H1 (cell line): Measurements from ENCODE around the gene PSMD3. TPM values are rescaled to one million over a fixed set of nuclear protein-coding genes. Genes with fewer than 3 reads are reported as not detected.

Experiments
- CTCF ChIA-PET: fragments of 300-600 bp; sonication (Branson Sonifier 250); formaldehyde crosslinking; loops from one replicate; lab custom pipeline; 2021; ENCODE audit not compliant: partially characterized antibody; lab: Charles Lee
- POLR2A ChIA-PET: fragments of 300-600 bp; sonication (Branson Sonifier 250); formaldehyde crosslinking; loops from one replicate; lab custom pipeline; 2021; ENCODE audit warnings: inconsistent platforms; ENCODE audit not compliant: partially characterized antibody; lab: Charles Lee
- DNase-seq, 2 experiments: peaks; one replicate each; pipeline versions ENCODE4 v3.0.0 to v3.0.0-alpha.2; 2010 to 2022; ENCODE audit warnings: low spot score in 2 of 2, low read depth in 1 of 2, mixed read lengths in 1 of 2
- FAIRE-seq: peaks from 2 replicates; lab custom pipeline; 2011; peaks lifted over from hg19 to GRCh38; lab: Jason Lieb, UNC
- H2AFZ ChIP-seq: 2 replicates; pipeline ENCODE4 v1.8.1; 2012; ENCODE audit warnings: low read length, inconsistent platforms
- H2AK5ac ChIP-seq: 2 replicates; pipeline ENCODE4 v1.6.1; 2013; ENCODE audit warnings: low read depth, low read length
- H2BK120ac ChIP-seq: replicated peaks from 2 replicates; pipeline ENCODE3; 2013; ENCODE audit warnings: low read depth, low read length, inconsistent platforms
- H2BK12ac ChIP-seq: 2 replicates; pipeline ENCODE4 v1.6.1; 2013; ENCODE audit warnings: low read depth, low read length
- H2BK15ac ChIP-seq: 2 replicates; pipeline ENCODE4 v1.6.1; 2013; ENCODE audit warnings: low read length
- H2BK20ac ChIP-seq: 2 replicates; pipeline ENCODE4 v1.6.1; 2013; ENCODE audit warnings: low read length
- H2BK5ac ChIP-seq: 2 replicates; pipeline ENCODE4 v1.6.1; 2013; ENCODE audit warnings: low read depth, low read length
- H3K14ac ChIP-seq: 2 replicates; pipeline ENCODE4 v1.6.1; 2013; ENCODE audit warnings: inconsistent platforms; ENCODE audit not compliant: insufficient read length
- H3K18ac ChIP-seq: 2 replicates; pipeline ENCODE4 v1.6.1; 2013; ENCODE audit warnings: low read length; ENCODE audit errors: extremely low read depth
- H3K23ac ChIP-seq: 2 replicates; pipeline ENCODE4 v1.6.1; 2013; ENCODE audit warnings: inconsistent platforms; ENCODE audit not compliant: insufficient read length
- H3K23me2 ChIP-seq: 2 replicates; pipeline ENCODE4 v1.6.1; 2013; ENCODE audit warnings: low read depth, low read length
- H3K27ac ChIP-seq: 2 replicates; pipeline ENCODE4 v1.6.1; 2011; ENCODE audit warnings: low read depth, low read length, inconsistent platforms
- H3K27me3 ChIP-seq, 4 experiments: replicated peaks in 1 of 4; 1 replicate in 1 of 4; 2 replicates in 3 of 4; pipeline versions ENCODE4 v1.6.1 to v1.8.1; 2011 to 2013; ENCODE audit warnings: low read length in 3 of 4, mild to moderate bottlenecking in 3 of 4, inconsistent platforms in 2 of 4, mixed read lengths in 2 of 4, moderate library complexity in 1 of 4; ENCODE audit not compliant: control insufficient read depth in 3 of 4, insufficient read depth in 3 of 4; ENCODE audit errors: extremely low read depth in 1 of 4
- H3K36me3 ChIP-seq, 4 experiments: 2 replicates each; pipeline versions ENCODE4 v1.6.1 to v1.8.1; 2011 to 2013; ENCODE audit warnings: mild to moderate bottlenecking in 4 of 4, low read length in 3 of 4, moderate library complexity in 2 of 4, control low read depth in 1 of 4, inconsistent platforms in 1 of 4; ENCODE audit not compliant: insufficient read depth in 4 of 4, control insufficient read depth in 2 of 4
- H3K4ac ChIP-seq: replicated peaks from 2 replicates; pipeline ENCODE3; 2013; ENCODE audit warnings: low read length, low read depth, mixed read lengths, inconsistent platforms; ENCODE audit not compliant: insufficient read length
- H3K4me1 ChIP-seq, 4 experiments: replicated peaks in 1 of 4; 1 replicate in 1 of 4; 2 replicates in 3 of 4; pipeline versions ENCODE4 v1.6.1 to v1.8.1; 2011 to 2013; ENCODE audit warnings: low read length in 3 of 4, inconsistent platforms in 2 of 4, mixed read lengths in 1 of 4; ENCODE audit not compliant: insufficient read depth in 4 of 4, control insufficient read depth in 3 of 4
- H3K4me2 ChIP-seq, 2 experiments: 2 replicates each; pipeline versions ENCODE4 v1.6.1 to v1.8.1; 2011 to 2013; ENCODE audit warnings: low read depth in 2 of 2, low read length in 2 of 2, control low read depth in 1 of 2, inconsistent platforms in 1 of 2, mild to moderate bottlenecking in 1 of 2; ENCODE audit not compliant: insufficient read depth in 1 of 2
- H3K4me3 ChIP-seq, 4 experiments: fragments of 200-600, 300-600 bp in 1 of 4; sonication (generic), shearing (Covaris generic), sonication (Bioruptor Twin) in 1 of 4; 2 replicates each; pipeline versions ENCODE4 v1.5.1 to v1.8.1; 2011 to 2016; ENCODE audit warnings: low read length in 4 of 4, low read depth in 3 of 4, control low read depth in 2 of 4, inconsistent platforms in 2 of 4, mild to moderate bottlenecking in 2 of 4, mixed read lengths in 1 of 4, moderate library complexity in 1 of 4; ENCODE audit not compliant: insufficient read depth in 2 of 4; ENCODE audit errors: extremely low read depth in 1 of 4
- H3K56ac ChIP-seq: replicated peaks from 2 replicates; pipeline ENCODE3; 2013; ENCODE audit warnings: low read depth, mild to moderate bottlenecking, mixed read lengths, low read length, inconsistent platforms; ENCODE audit not compliant: insufficient read length
- H3K79me1 ChIP-seq: 2 replicates; pipeline ENCODE4 v1.6.1; 2013; ENCODE audit warnings: low read depth, low read length, control low read depth
- H3K79me2 ChIP-seq, 2 experiments: 2 replicates each; pipeline versions ENCODE4 v1.6.1 to v1.8.1; 2012 to 2013; ENCODE audit warnings: low read length in 2 of 2, mild to moderate bottlenecking in 2 of 2, inconsistent platforms in 1 of 2; ENCODE audit not compliant: insufficient read depth in 2 of 2, control insufficient read depth in 1 of 2
- H3K9ac ChIP-seq, 4 experiments: replicated peaks in 1 of 4; 1 replicate in 1 of 4; 2 replicates in 3 of 4; pipeline versions ENCODE4 v1.6.1 to v1.8.1; 2011 to 2013; ENCODE audit warnings: low read depth in 3 of 4, low read length in 3 of 4, control low read depth in 2 of 4, mild to moderate bottlenecking in 2 of 4, moderate library complexity in 2 of 4, inconsistent platforms in 1 of 4; ENCODE audit errors: extremely low read depth in 1 of 4
- H3K9me3 ChIP-seq, 2 experiments: 2 replicates each; pipeline versions ENCODE4 v1.6.1 to v1.8.1; 2012 to 2013; ENCODE audit warnings: mild to moderate bottlenecking in 2 of 2, moderate library complexity in 2 of 2, control low read depth in 1 of 2, inconsistent platforms in 1 of 2, low read depth in 1 of 2, low read length in 1 of 2, mixed read lengths in 1 of 2; ENCODE audit not compliant: insufficient read depth in 2 of 2
- H4K20me1 ChIP-seq, 2 experiments: replicated peaks in 1 of 2; 2 replicates each; pipeline versions ENCODE3 to v1.8.1; 2011 to 2013; ENCODE audit warnings: inconsistent platforms in 2 of 2, low read length in 2 of 2, mild to moderate bottlenecking in 1 of 2; ENCODE audit not compliant: insufficient read depth in 2 of 2, control insufficient read depth in 1 of 2
- H4K5ac ChIP-seq: 2 replicates; pipeline ENCODE4 v1.6.1; 2013; ENCODE audit warnings: low read length, low read depth, mixed read lengths, inconsistent platforms; ENCODE audit not compliant: insufficient read length
- H4K8ac ChIP-seq: 2 replicates; pipeline ENCODE4 v1.8.0; 2013; ENCODE audit warnings: mild to moderate bottlenecking, moderate library complexity, low read length, inconsistent platforms; ENCODE audit not compliant: insufficient read depth; ENCODE audit errors: extremely low read depth
- H4K91ac ChIP-seq: replicated peaks from 2 replicates; pipeline ENCODE3; 2013; ENCODE audit warnings: low read length, mixed read lengths, inconsistent platforms; ENCODE audit not compliant: insufficient read length
- BRCA1 ChIP-seq: IDR thresholded peaks from 2 replicates; pipeline ENCODE4 v1.6.1; 2012; ENCODE audit warnings: low read depth, low read length, improper control_type of control experiment
- CBX5 ChIP-seq: fragments of 300-800, 300-1000 bp; sonication (generic); IDR thresholded peaks from 2 replicates; pipeline ENCODE4 v1.7.1; 2016; ENCODE audit warnings: antibody characterized with exemption, low read length, low read depth
- CHD1 ChIP-seq: IDR thresholded peaks from 2 replicates; pipeline ENCODE4 v1.6.1; 2012; ENCODE audit warnings: low read depth, low read length, improper control_type of control experiment
- CREB1 ChIP-seq: IDR thresholded peaks from 2 replicates; pipeline ENCODE4 v1.6.1; 2012; ENCODE audit warnings: inconsistent platforms
- EGR1 ChIP-seq: IDR thresholded peaks from 2 replicates; pipeline ENCODE4 v1.6.1; 2011; ENCODE audit warnings: low read depth, low read length, borderline replicate concordance
- RXRA ChIP-seq: IDR thresholded peaks from 2 replicates; pipeline ENCODE4 v1.6.1; 2011; ENCODE audit warnings: low read depth, mild to moderate bottlenecking, low read length, moderate library complexity; ENCODE audit not compliant: insufficient read depth
- SIN3A ChIP-seq, 2 experiments: IDR thresholded peaks in 1 of 2; conservative IDR thresholded peaks in 1 of 2; 2 replicates each; pipeline ENCODE4 v1.6.1; 2011 to 2012; ENCODE audit warnings: low read length in 2 of 2, improper control_type of control experiment in 1 of 2, low read depth in 1 of 2, mild to moderate bottlenecking in 1 of 2
- SP4 ChIP-seq: IDR thresholded peaks from 2 replicates; pipeline ENCODE4 v1.6.1; 2012; ENCODE audit warnings: low read length, inconsistent platforms
- TBP ChIP-seq: IDR thresholded peaks from 2 replicates; pipeline ENCODE4 v1.6.1; 2011; ENCODE audit warnings: low read depth, low read length, improper control_type of control experiment
- WGBS, 2 experiments: shearing (Covaris generic) in 1 of 2; methylation state at CpG; one replicate each; pipeline versions ENCODE4 v1.1.6 to v1.1.7; 2013 to 2015; ENCODE audit warnings: low lambda C conversion rate in 2 of 2, mixed read lengths in 2 of 2, inconsistent platforms in 1 of 2, low coverage in 1 of 2, missing lambda C conversion rate in 1 of 2; ENCODE audit not compliant: insufficient replicate concordance in 2 of 2, insufficient coverage in 1 of 2, insufficient read length in 1 of 2; ENCODE audit errors: extremely low coverage in 1 of 2, missing lambda C conversion rate in 1 of 2; 5-methylcytosine and 5-hydroxymethylcytosine counted together
- polyA plus RNA-seq, 7 experiments: library from polyadenylated mRNA; depleted of rRNA in 3 of 7; stranded (reverse) in 5 of 7; unstranded in 2 of 7; fragments of >200 nt in 5 of 7; fragments of 200-250 nt in 2 of 7; gene quantifications; 1 replicate in 5 of 7; 2 replicates in 1 of 7; 4 replicates in 1 of 7; pipeline versions ENCODE4 v1.2.1 to v1.2.3, GENCODE V29; 2011 to 2013; ENCODE audit warnings: missing spikeins in 2 of 7, mixed read lengths in 2 of 7
- total RNA-seq: library from RNA; stranded (reverse); fragmentation: NEBNext Ultra II Directional; extraction: Animal tissue kit (Norgen Biotek cat#: 25700); gene quantifications from 2 replicates; pipeline ENCODE4 v1.2.1, GENCODE V29; 2021

The PSMD3 gene
- total and polyA plus RNA-seq, 2 of the 8 experiments (the other 6 are each of a cell fraction or from before 2014, with no cell fraction given): 151 to 198 TPM

DNA sequence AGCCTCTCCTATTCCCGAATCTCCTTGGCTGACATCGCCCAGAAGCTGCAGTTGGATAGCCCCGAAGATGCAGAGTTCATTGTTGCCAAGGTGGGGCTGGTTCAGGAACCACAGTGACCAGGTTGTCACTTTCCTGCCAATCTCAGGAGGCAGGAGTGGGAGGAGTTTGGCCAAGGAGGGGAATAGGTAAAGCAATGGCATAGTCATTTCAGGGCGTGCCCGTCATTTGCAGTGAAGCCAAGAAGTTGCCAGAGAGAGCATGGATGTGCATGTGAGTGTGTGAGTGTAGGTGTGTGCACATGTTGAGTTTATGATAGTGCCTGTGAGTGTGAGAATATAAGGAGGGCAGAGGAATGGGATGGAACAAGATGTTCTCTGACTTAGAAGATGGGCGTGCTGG lies 14.8 kb downstream of the PSMD3 start:
- Histone ChIP-seq H3K9me3 (no peaks in the 10 kb centered on the region), H4K91ac (no peak overlapping the region), H3K4me1 (no peaks in the 10 kb centered on the region), H2BK15ac (no peak overlapping the region), H2BK12ac (no peak overlapping the region), H2BK120ac (no peak overlapping the region), H3K27me3 (no peaks in the 10 kb centered on the region), H2AFZ (no peak overlapping the region), H4K5ac (no peak overlapping the region), H3K23ac (no peak overlapping the region), H3K4me3 (no peak overlapping the region), H2BK5ac (no peak overlapping the region; the same call in 1 of the 2 replicates), H3K56ac (no peak overlapping the region), H4K8ac (no peak overlapping the region), H3K18ac (no peak overlapping the region), H3K4ac (no peak overlapping the region)
- DNase-seq: no peak
- FAIRE-seq: no peak
- 96% methylated on average over 6 of the region's 6 CpGs; no CpG with 5 or more reads in 1 of the 2 experiments for WGBS, 2 experiments
- TF ChIP-seq BRCA1: no peak
- TF ChIP-seq SP4: no peak
- no peak for TF ChIP-seq CHD1
- TF ChIP-seq CREB1: no peak
- TF ChIP-seq TBP: no peak
- TF ChIP-seq CBX5: no peak
- no peak for TF ChIP-seq EGR1
- TF ChIP-seq RXRA: no peak
- TF ChIP-seq SIN3A (conservative IDR thresholded peaks at IDR 0.05 in 1 of 2, IDR thresholded peaks at IDR 0.05 in 1 of 2; ENCODE audit: low read depth in 1 of 2, low read length in 2 of 2): no peak
- TF ChIP-seq, all 59 proteins: peak for 0
- Histone ChIP-seq H3K14ac (no peak overlapping the region), H3K36me3 (peaks cover 42 to 70% (median 61%) of the 10 kb centered on the region in 4 experiments), H3K23me2 (no peaks in the 10 kb centered on the region), H3K27ac (no peak overlapping the region), H3K9ac (no peak overlapping the region), H3K79me1 (no peaks in the 10 kb centered on the region), H3K79me2 (no peaks in the 10 kb centered on the region), H4K20me1 (peaks cover 0 to 5% of the 10 kb centered on the region in 2 experiments), H2BK20ac (no peak overlapping the region), H2AK5ac (no peak overlapping the region), H3K4me2 (no peak overlapping the region)
- ChIA-PET CTCF (interaction anchor here (1.1 to 1.8 kb wide), 3 partner anchors 18 to 39 kb away, joined by 3 to 5 read pairs (median 3); partner anchors contain the start of gene CSF3), POLR2A (interaction anchor here (1.5 to 1.9 kb wide), 2 partner anchors 15 to 144 kb away, joined by 3 to 4 read pairs; partner anchors contain the start of genes CASC3 and PSMD3)
